K562 (cell line): ENCODE measurements around the gene TCEAL1. TPM values are rescaled to one million over a fixed set of nuclear protein-coding genes. Genes with fewer than 3 reads are reported as not detected.

Experiments
- ATAC-seq: fragments of 200-7000 bp; cut with Tn5 transposase; 3 replicates; pipeline ENCODE4 v1.9.1; 2020; ENCODE audit warnings: moderate library complexity
- BruUV-seq: library from RNA; stranded (reverse); fragments of 400-500 nt; replicated peaks from 2 replicates; lab custom pipeline; 2021; lab: Mats Ljungman, UMichigan
- CTCF ChIA-PET: fragments of 300-600 bp; formaldehyde crosslinking; extraction: SDS; loops from one replicate; lab custom pipeline; 2021; ENCODE audit warnings: low intra/inter-chr PET ratio; lab: Yijun Ruan, JAX
- POLR2A ChIA-PET: fragments of 300-600, 350-650 bp; sonication (Branson Sonifier 250); formaldehyde crosslinking; extraction: SDS; loops from one replicate; lab custom pipeline; 2021; ENCODE audit warnings: antibody characterized with exemption, inconsistent platforms; lab: Yijun Ruan, JAX
- DNase-seq, 4 experiments: peaks; one replicate each; pipeline versions ENCODE4 v3.0.0 to v3.0.0-alpha.2; 2011 to 2018; ENCODE audit warnings: low spot score in 3 of 4, mixed read lengths in 3 of 4; ENCODE audit errors: extremely low read depth in 1 of 4
- FAIRE-seq: peaks from 2 replicates; lab custom pipeline; 2011; peaks lifted over from hg19 to GRCh38; lab: Jason Lieb, UNC
- H2AFZ ChIP-seq: 2 replicates; pipeline ENCODE4 v1.6.0; 2011; ENCODE audit warnings: low read depth, low read length, control low read depth, inconsistent platforms
- H3K27ac ChIP-seq: fragments of 200-600 bp; 3 replicates; pipeline ENCODE4 v1.8.0; 2011; ENCODE audit warnings: low read depth, mild to moderate bottlenecking, control low read depth, inconsistent platforms, low read length, moderate library complexity, mixed read lengths; ENCODE audit errors: extremely low read depth
- H3K27me3 ChIP-seq, 2 experiments: fragments of 300-600 bp in 1 of 2; 2 replicates in 1 of 2; 3 replicates in 1 of 2; pipeline versions ENCODE4 v1.6.0 to v1.8.0; 2011; ENCODE audit warnings: inconsistent platforms in 2 of 2, low read length in 2 of 2, mild to moderate bottlenecking in 1 of 2, mixed read lengths in 1 of 2, moderate library complexity in 1 of 2; ENCODE audit not compliant: control insufficient read depth in 2 of 2, insufficient read depth in 2 of 2
- H3K36me3 ChIP-seq: fragments of 300-600 bp; 3 replicates; pipeline ENCODE4 v1.8.0; 2011; ENCODE audit warnings: mild to moderate bottlenecking, low read length, inconsistent platforms; ENCODE audit not compliant: control insufficient read depth, insufficient read depth
- H3K4me1 ChIP-seq, 2 experiments: fragments of 200-600 bp in 1 of 2; replicated peaks in 1 of 2; 2 replicates in 1 of 2; 3 replicates in 1 of 2; pipeline versions ENCODE4 v1.5.1 to v1.8.0; 2011; ENCODE audit warnings: inconsistent platforms in 2 of 2, low read length in 2 of 2, mild to moderate bottlenecking in 1 of 2, mixed read lengths in 1 of 2, moderate library complexity in 1 of 2; ENCODE audit not compliant: control insufficient read depth in 2 of 2, insufficient read depth in 2 of 2
- H3K4me2 ChIP-seq: 2 replicates; pipeline ENCODE4 v1.6.1; 2011; ENCODE audit warnings: low read length, control low read depth, inconsistent platforms, mixed read lengths; ENCODE audit not compliant: insufficient read depth
- H3K4me3 ChIP-seq: fragments of 200-600 bp; sonication (generic), shearing (Covaris generic); 2 replicates; pipeline ENCODE4 v1.5.1; 2016; ENCODE audit warnings: control low read depth, inconsistent platforms
- H3K79me2 ChIP-seq: fragments of 200-600 bp; 3 replicates; pipeline ENCODE4 v1.8.0; 2011; ENCODE audit warnings: low read length, inconsistent platforms; ENCODE audit not compliant: control insufficient read depth, insufficient read depth
- H3K9ac ChIP-seq, 2 experiments: 2 replicates each; pipeline versions ENCODE4 v1.6.0 to v1.6.1; 2011; ENCODE audit warnings: low read depth in 2 of 2, low read length in 2 of 2, control low read depth in 1 of 2, inconsistent platforms in 1 of 2, mild to moderate bottlenecking in 1 of 2, mixed read lengths in 1 of 2; ENCODE audit not compliant: insufficient read depth in 1 of 2
- H3K9me1 ChIP-seq: one replicate; pipeline ENCODE4 v1.6.0; 2011; ENCODE audit warnings: inconsistent platforms, mild to moderate bottlenecking, low read length, moderate library complexity; ENCODE audit not compliant: control insufficient read depth, insufficient read depth
- H3K9me3 ChIP-seq: replicated peaks from 2 replicates; pipeline ENCODE4 v1.5.1; 2011; ENCODE audit warnings: low read depth, low read length, inconsistent platforms; ENCODE audit not compliant: control insufficient read depth, insufficient read depth
- H4K20me1 ChIP-seq: replicated peaks from 2 replicates; pipeline ENCODE4 v1.6.1; 2011; ENCODE audit warnings: low read length, inconsistent platforms, mixed read lengths; ENCODE audit not compliant: control insufficient read depth, insufficient read depth
- EHMT2 ChIP-seq: fragments of 450-650 bp; IDR thresholded peaks from 2 replicates; pipeline ENCODE4 v1.6.1; 2018; ENCODE audit warnings: antibody characterized with exemption
- HDGF ChIP-seq: fragments of 450-650 bp; IDR thresholded peaks from 2 replicates; pipeline ENCODE4 v1.6.1; 2016
- HMGXB4 ChIP-seq: sonication (generic); formaldehyde crosslinking; IDR thresholded peaks from 2 replicates; pipeline ENCODE4 v1.8.1; 2023; ENCODE audit warnings: mild to moderate bottlenecking, missing genetic modification reagents
- KDM1A ChIP-seq, 2 experiments: fragments of 450-650 bp; IDR thresholded peaks; 2 replicates each; pipeline ENCODE4 v1.6.1; 2016; ENCODE audit warnings: mild to moderate bottlenecking in 2 of 2
- MTA1 ChIP-seq: fragments of 450-650 bp; IDR thresholded peaks from 2 replicates; pipeline ENCODE4 v1.6.1; 2017; ENCODE audit warnings: borderline replicate concordance
- NRF1 ChIP-seq, 2 experiments: fragments of 450-650 bp; IDR thresholded peaks in 1 of 2; conservative IDR thresholded peaks in 1 of 2; 2 replicates each; pipeline ENCODE4 v1.6.1; 2014; ENCODE audit warnings: mild to moderate bottlenecking in 2 of 2
- SMAD3 ChIP-seq: fragments of 450-650 bp; formaldehyde crosslinking; conservative IDR thresholded peaks from 2 replicates; pipeline ENCODE4 v1.4.0; 2020; ENCODE audit warnings: mild to moderate bottlenecking
- SMARCB1 ChIP-seq: IDR thresholded peaks from 2 replicates; pipeline ENCODE4 v1.6.1; 2011; ENCODE audit warnings: improper control_type of control experiment, low read depth; ENCODE audit not compliant: insufficient read length
- ZFP36 ChIP-seq: fragments of 150-350 bp; IDR thresholded peaks from 2 replicates; pipeline ENCODE4 v1.6.1; 2018; ENCODE audit warnings: low read length, low read depth; ENCODE audit not compliant: partially characterized antibody
- ZNF395 ChIP-seq: fragments of 200-800 bp; sonication (Bioruptor generic); IDR thresholded peaks from 2 replicates; pipeline ENCODE4 v1.6.1; 2017; ENCODE audit warnings: missing genetic modification characterization, missing compliant biosample characterization
- WGBS: fragments of 100-300 bp; shearing (Covaris generic); methylation state at CpG from one replicate; pipeline ENCODE4 v1.1.6; 2016; ENCODE audit warnings: low coverage, mixed read lengths; ENCODE audit not compliant: insufficient coverage; ENCODE audit errors: missing lambda C conversion rate; 5-methylcytosine and 5-hydroxymethylcytosine counted together
- in situ Hi-C: fragments of 300-500 bp; cut with MboI; formaldehyde crosslinking; loops from 4 replicates; pipeline ENCODE4 v1.15.0; 2018; ENCODE audit warnings: inconsistent platforms, mixed read lengths
- intact Hi-C: fragments of 100-400 bp; cut with micrococcal nuclease; formaldehyde crosslinking; loops from 2 replicates; pipeline ENCODE4 v1.14.2; 2022
- polyA plus RNA-seq, 8 experiments: library from polyadenylated mRNA; depleted of rRNA in 4 of 8; stranded (reverse) in 5 of 8; unstranded in 3 of 8; fragments of >200 nt; fragmentation: Nextera tagmentation in 2 of 8; fragmentation: Illumina TruSeq in 1 of 8; extraction: Ambion mirVana in 2 of 8; extraction: Trizol in 1 of 8; gene quantifications; 2 replicates each; pipeline versions ENCODE4 v1.2.1 to v1.2.3, GENCODE V29; 2011 to 2014; ENCODE audit warnings: inconsistent platforms in 1 of 8, missing spikeins in 1 of 8
- total RNA-seq, 7 experiments: library from RNA; depleted of rRNA in 6 of 7; stranded (reverse); fragments of >200 nt in 6 of 7; fragmentation: Illumina TruSeq in 2 of 7; extraction: Trizol in 2 of 7; gene quantifications; 2 replicates each; pipeline versions ENCODE4 v1.2.1 to v1.2.3, GENCODE V29; 2011 to 2021; ENCODE audit warnings: low replicate concordance in 1 of 7

TCEAL1 gene
- total and polyA plus RNA-seq, 9 of the 15 experiments (the other 6 are each of a cell fraction or from before 2014, with no cell fraction given): 2.1 to 5.3 (median 4.0) TPM

- no peak overlapping the region for H2AFZ ChIP-seq
- CTCF ChIA-PET: no interaction called here
- no TSS peak for BruUV-seq
- intact Hi-C loops: no loop called here
- no peaks in the 10 kb centered on the region for H3K27me3 ChIP-seq
- ATAC-seq (no peak; the same call in 2 of the 3 replicates), FAIRE-seq (no peak), DNase-seq (no peak)
- no peak overlapping the region for H3K9ac ChIP-seq
- no peaks in the 10 kb centered on the region for H4K20me1 ChIP-seq
- POLR2A ChIA-PET: no interaction called here
- H3K4me2 ChIP-seq: no peak overlapping the region
- no peaks in the 10 kb centered on the region for H3K9me3 ChIP-seq
- no peaks in the 10 kb centered on the region for H3K36me3 ChIP-seq
- H3K4me3 ChIP-seq: no peak overlapping the region
- no peak overlapping the region for H3K27ac ChIP-seq
- in situ Hi-C loops: no loop called here
- peaks cover 0 to under 1% of the 10 kb centered on the region in 2 experiments; a peak in 3 of 5 replicates for H3K4me1 ChIP-seq
- WGBS: 12% methylated on average over 3 of the region's 4 CpGs
- TF ChIP-seq NRF1 (conservative IDR thresholded peaks at IDR 0.05 in 1 of 2, IDR thresholded peaks at IDR 0.05 in 1 of 2) (no peak), SMARCB1 (no peak), SMAD3 (no peak), HDGF (no peak), MTA1 (no peak), KDM1A (IDR thresholded peaks at IDR 0.05) (no peak), ZNF395 (CRISPR knock-in tag) (no peak), EHMT2 (no peak), ZFP36 (no peak), HMGXB4 (no peak)
- no peaks in the 10 kb centered on the region for H3K9me1 ChIP-seq
- H3K79me2 ChIP-seq: no peaks in the 10 kb centered on the region
Observed at GRCh38 chrX:103624111-103624510, 4.7 kb upstream of the TCEAL1 start.
